GM21529 (cell line): ENCODE measurements around the gene DGKD.
"Not testable (repeated sequence)": the region's sequence is repeated elsewhere in the genome, so short reads cannot be mapped to it uniquely, and the experiment has no call there.

Experiments used
- ATAC-seq: cut with Tn5 transposase; IDR thresholded peaks from one replicate; pipeline ENCODE4 v1.9.1; 2021; ENCODE audit not compliant: unreplicated experiment

DGKD gene

DNA sequence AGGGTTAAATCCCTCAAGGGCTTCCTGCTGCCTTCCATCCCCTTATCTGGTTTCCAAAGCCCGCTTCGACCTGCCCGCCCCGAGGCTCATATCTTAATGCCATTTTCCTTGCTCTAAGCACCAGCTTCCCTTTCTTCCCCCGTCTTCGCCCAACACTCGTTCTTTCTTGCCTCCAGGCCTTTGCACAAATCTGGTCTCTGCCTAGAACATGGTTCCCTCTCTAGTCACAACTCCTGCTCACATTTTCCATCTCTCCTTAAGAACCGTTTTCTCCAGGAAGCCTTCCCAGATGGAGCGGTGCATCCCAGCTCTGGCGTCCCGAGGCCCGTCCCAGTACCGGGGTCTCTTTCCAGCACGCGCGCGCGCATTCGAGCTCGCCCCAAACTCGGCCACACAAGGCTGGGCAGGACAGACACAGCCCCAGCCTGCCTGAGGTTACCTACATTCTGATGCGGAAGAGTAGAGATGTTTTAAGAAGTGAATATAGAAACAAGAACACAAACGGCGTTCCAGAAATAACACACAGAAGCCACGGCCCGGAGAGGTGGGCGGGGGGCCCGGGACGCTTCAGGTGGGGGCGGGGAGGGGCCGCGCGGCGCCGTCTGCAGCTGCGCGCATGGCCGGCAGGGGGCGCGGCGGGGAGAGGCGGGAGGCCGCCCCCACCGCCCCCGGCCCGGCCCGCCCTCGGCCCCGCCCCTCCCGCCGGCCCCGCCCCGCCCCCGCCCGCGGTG, at the start of gene DGKD:
DGKD (plus strand) TSS at position 726 of the 731 bp plus-strand sequence. CDS start 25 bp downstream, outside the sequence.
- ATAC-seq = peak; percentile 50

DNA sequence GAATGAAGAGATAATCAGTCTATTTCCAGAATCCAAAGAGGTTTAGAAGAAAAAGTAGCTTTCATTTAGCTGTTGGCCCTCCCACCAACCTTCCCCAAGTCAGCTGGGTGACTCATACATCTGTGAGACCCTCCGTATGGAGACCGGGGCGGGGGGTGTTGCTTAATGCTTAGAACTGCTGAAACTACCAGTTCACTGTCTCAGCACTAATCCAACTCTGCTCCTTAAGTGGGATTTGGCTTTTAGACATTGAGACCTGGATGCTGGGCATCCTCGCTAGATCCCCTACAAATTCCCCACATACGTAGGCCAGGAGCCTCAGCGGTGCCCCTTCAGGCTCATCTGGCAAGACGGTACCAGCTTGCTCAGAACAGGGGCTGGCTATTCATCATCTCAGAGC, 46.7 kb upstream of the DGKD start, which contains the start of gene SAG:
SAG (plus strand) TSS at position 252 of the 400 bp plus-strand sequence. CDS start 1,374 bp downstream, outside the sequence.
- ATAC-seq = no peak

GRCh38 chr2:233311241-233311926, 42.9 kb upstream of the DGKD start:
- ATAC-seq = no peak

- ATAC-seq = peak; percentile 51
Measured at GRCh38 chr2:233312874-233313273, 41.4 kb upstream of the DGKD start.

DNA sequence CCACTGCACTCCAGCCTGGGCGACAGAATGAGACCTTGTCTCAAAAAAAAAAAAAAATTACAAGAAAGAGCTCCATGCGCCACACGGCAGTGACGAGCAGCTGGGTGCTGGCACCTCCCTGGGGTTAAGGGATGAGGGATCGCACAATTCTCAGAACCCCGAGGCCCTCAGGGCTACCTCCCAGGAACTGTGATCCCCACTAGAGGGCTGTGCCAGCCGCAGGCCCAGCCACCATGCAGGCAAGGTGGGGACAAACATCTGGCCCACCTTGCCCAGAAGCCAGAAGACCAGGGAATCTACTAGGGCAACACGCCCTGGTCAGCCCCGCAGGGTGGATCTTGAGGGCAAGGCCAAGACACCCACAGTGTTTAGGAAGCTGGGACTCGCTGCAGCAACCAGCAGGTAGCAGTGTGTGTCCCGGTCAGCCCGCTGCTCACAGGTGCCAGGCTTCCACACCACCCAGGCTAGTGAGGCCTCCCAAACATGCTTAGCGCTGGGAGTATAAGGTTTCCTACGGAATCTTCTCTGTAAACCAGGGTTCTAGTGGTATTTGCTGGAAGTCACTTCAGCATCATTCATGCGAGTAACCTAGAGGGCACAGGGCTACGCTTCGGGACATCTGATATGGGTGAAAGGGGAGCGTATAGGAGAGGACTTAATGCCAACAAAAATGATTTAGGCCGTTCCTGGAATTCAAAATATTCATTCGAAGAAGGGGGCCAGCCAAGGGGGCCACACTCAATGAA, 39.9 kb upstream of the DGKD start:
- no peak for ATAC-seq

DNA sequence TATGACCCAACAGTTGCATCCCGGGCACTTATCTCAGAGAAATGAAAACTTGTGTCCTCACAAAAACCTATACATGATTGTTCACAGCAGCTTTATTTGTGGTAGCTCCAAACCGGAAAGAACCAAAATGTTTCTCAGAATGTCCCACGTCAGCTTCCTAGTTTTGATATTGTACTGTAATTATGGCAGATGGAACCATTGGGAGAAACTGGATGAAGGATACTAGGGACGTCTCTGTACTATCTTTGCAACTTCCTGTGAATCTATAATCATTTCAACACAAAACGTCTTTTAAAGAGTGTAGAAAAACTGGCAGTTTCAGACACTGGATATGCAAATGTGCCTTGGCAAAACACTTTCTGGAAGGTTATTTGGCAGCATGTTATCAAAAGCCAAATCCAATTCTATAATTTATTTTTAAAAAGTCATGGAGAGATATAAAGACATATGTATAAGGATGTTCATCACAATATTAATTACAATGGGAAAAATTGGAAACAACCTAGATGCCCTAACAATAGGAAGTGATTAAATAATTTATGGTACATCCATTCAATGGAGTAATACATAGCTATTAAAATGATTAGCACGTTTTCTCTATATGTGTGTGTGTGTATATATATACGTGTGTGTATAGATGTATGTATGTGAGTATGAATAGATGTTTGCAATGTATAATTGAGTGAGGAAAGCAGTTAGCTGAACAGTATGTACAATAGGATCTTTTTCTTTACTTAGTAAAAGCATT, 36.9 kb upstream of the DGKD start:
- ATAC-seq = no peak

DNA sequence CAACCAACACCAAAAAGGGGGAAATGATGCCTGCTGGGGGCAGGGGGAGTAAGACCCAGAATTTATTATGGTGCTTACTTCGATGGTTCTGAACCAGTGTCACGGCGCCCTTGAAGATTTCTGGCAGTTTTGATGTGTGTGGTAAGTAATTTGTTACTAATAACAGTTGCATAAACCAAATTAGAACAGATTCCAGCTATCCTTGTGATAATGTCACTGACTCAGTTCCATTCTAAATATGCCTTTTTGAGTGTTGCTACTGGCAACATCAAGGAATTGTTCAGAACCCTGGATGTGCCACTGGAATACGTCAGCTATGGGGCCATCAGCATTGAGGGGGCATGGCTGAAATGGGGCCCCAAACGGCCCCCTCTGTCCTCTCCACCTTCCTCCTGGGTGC, 35.0 kb upstream of the DGKD start:
- no peak for ATAC-seq

- no peak for ATAC-seq
Measured at GRCh38 chr2:233320470-233320869, 33.8 kb upstream of the DGKD start.

- ATAC-seq = no peak
Measured at GRCh38 chr2:233321166-233321565, 33.1 kb upstream of the DGKD start.

DNA sequence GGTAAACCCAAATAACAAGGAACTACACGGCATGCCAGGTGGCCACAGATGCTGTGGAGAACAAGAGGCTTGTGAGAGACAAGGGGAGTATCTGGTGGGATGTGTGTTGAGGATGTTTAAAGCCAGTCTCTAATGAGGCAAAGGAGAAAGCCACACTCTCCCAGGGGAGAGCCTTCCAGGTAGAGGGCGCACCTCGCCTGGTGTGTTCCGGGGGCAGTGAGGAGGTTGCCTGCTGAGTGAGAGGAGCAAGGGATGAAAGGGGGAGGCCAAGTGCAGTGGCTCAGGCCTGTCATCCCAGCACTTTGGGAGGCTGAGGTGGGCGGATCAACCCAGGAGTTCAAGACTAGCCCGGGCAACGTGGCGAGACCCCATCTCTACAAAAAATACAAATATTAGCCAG, 30.4 kb upstream of the DGKD start:
- no peak for ATAC-seq

DNA sequence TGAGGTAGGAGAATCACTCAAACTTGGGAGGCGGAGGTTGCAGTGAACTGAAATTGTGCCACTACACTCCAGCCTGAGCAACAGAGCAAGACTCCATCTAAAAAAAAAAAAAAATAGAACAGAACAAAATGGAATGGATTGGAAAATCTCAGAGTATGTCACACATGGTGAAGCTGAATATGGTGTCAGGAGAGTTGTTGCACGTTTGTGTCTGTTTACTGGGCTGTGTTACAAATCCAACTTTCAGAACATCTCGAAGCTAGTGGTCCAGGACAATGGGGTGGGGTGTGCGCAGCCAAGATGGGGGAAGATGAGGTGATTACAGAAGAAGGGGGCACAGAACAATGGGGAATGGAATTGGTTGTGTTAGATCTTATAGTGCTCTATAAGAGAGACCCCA, 29.0 kb upstream of the DGKD start:
- no peak for ATAC-seq

GRCh38 chr2:233325814-233326213, 28.5 kb upstream of the DGKD start:
- no peak for ATAC-seq

GRCh38 chr2:233326500-233326899, 27.8 kb upstream of the DGKD start:
- ATAC-seq = no peak

DNA sequence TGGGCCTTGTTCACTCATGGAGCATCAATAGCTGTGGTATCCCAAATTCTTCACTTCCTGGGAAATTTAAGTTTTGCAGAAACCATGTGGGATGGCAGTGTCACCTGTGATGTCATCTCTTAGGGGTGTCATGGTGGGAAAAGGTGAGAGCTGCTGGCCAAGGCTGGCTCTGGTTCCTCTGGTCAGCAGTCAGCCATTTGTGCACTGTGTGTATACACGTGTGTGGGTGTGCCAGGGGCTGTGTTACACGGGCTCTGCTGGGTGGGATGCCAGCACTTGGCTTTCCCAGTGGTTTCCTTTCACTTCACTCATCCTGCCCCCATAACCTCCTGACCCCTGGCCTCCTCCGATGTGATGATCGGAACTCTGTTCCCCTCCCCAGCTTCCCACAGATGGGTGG, 25.4 kb upstream of the DGKD start:
- no peak for ATAC-seq

- ATAC-seq = no peak
Measured at GRCh38 chr2:233329489-233330135, 24.7 kb upstream of the DGKD start.

DNA sequence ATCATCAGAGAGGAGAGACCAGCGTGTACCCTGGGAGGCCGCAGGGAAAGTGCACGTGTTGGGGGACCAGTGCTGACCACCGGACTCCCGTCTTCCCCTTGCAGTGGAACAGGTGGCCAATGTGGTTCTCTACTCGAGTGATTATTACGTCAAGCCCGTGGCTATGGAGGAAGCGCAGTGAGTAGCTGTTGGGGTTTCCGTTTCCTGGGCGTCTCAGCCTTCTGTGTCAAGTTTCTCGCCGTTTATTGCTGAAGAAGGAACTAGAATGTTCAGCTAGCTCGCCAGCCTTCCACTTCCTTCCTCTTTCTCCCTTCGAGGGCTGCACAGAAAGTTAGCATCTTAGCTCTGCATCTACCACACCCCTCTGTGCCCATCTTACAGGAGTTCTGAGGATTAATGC, 22.8 kb upstream of the DGKD start:
- ATAC-seq = peak; percentile 89

DNA sequence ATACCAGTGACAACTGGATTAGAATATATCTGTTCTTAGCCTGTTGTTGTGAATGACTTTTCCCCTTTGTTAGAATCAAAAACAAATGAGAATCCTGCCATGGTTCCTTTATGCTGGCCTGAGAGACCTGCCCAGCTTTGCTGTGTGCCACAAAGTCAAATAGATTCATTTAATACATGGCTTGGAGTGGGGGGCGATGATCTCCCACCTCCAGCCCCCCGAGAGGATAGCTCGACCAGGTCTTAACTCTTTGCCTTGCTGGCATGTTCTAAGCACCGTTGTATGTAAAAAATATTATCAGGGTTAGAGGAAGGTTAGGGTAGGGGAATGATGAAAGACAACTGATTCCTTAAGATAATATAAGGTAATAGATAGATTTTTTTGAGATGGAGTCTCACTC, 22.2 kb upstream of the DGKD start:
- no peak for ATAC-seq

DNA sequence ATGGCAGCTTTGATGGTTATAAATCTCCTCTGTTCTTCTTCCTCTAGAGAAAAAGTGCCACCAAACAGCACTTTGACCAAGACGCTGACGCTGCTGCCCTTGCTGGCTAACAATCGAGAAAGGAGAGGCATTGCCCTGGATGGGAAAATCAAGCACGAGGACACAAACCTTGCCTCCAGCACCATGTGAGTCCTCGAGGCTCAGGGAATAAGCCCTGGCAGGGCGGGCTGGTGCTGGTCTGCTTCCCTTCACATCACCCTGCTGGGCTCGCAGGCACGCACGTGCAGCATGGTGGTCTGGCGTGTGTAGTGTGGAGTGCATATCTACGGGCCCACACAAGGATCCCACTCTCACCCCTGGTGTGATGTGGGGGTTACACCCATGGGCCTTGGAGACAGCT, 19.4 kb upstream of the DGKD start:
- ATAC-seq = no peak

DNA sequence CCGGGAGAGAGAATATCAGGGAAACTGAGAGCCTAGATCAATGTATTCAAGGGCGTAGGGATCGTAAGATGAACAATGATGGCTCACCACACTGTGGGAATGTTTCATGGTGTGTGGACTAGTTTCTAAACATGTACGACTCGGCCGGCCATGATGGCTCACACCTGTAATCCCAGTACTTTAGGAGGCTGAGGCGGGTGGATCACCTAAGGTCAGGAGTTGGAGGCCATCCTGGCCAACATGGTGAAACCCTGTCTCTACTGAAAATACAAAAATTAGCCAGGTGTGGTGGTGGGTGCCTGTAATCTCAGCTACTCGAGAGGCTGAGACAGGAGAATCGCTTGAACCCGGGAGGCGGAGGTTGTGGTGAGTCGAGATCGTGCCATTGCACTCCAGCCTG, 18.2 kb upstream of the DGKD start:
- not testable (repeated sequence) for ATAC-seq

- no peak for ATAC-seq
Measured at GRCh38 chr2:233336541-233336940, 17.8 kb upstream of the DGKD start.

DNA sequence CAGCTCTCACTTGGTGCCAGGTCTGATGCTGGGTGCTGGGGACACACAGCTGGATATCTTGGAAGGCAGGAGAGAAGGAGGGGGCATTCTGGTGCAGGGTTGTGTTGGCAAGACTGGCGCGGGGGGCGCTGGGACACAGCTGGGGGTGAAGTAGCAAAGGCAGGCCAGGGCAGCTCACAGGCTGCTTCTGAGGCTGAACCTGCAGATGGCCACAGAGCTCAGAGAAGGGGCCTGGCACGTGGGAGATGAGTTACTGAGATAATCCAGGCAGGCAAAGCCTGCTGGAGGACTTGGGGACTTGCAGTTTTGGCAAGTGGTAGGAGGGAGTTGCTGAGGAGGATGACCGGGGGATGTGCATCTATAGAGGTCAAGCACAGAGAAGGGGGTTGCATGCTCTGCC, 16.2 kb upstream of the DGKD start:
- ATAC-seq = no peak
